MG63 (cell line): ENCODE results near the gene ZNF277. TPM values are rescaled to one million over a fixed set of nuclear protein-coding genes. Genes with fewer than 3 reads are reported as not detected.
"Not testable (repeated sequence)": the region's sequence is repeated elsewhere in the genome, so short reads cannot be mapped to it uniquely, and the experiment has no call there.

Experiments used
- DNase-seq: peaks from one replicate; pipeline ENCODE4 v3.0.0-alpha.2; 2020
- H3K27me3 ChIP-seq: fragments of 250-450 bp; sonication (Bioruptor Pico); 2 replicates; pipeline ENCODE4 v1.5.1; 2020; ENCODE audit warnings: mild to moderate bottlenecking, moderate library complexity
- H3K36me3 ChIP-seq: fragments of 250-450 bp; sonication (Bioruptor Pico); 2 replicates; pipeline ENCODE4 v1.5.1; 2020; ENCODE audit warnings: mild to moderate bottlenecking, moderate library complexity
- H3K4me3 ChIP-seq: fragments of 250-450 bp; sonication (Bioruptor Pico); 2 replicates; pipeline ENCODE4 v1.5.1; 2020; ENCODE audit warnings: mild to moderate bottlenecking, moderate library complexity
- H3K9me3 ChIP-seq: fragments of 250-450 bp; sonication (Bioruptor Pico); 2 replicates; pipeline ENCODE4 v1.5.1; 2020; ENCODE audit warnings: mild to moderate bottlenecking, moderate library complexity
- total RNA-seq: library from RNA; depleted of rRNA; stranded (reverse); fragments of >200 nt; shearing (Covaris generic); gene quantifications from 2 replicates; pipeline ENCODE4 v1.2.3, GENCODE V29; 2014; ENCODE audit warnings: low replicate concordance

Gene ZNF277
- total RNA-seq, 1 experiment from 2014 or later = 5.8 TPM

GRCh38 chr7:112290065-112290464 is 83.6 kb downstream of the ZNF277 start:
- Histone ChIP-seq H3K36me3 (no peaks in the 10 kb centered on the region), H3K27me3 (no peaks in the 10 kb centered on the region), H3K4me3 (no peak overlapping the region), H3K9me3 (no peaks in the 10 kb centered on the region)
- no peak for DNase-seq

GRCh38 chr7:112292162-112292561 is 85.7 kb downstream of the ZNF277 start:
- Histone ChIP-seq H3K27me3 (no peaks in the 10 kb centered on the region), H3K36me3 (no peaks in the 10 kb centered on the region), H3K4me3 (no peak overlapping the region), H3K9me3 (no peaks in the 10 kb centered on the region)
- no peak for DNase-seq

GRCh38 chr7:112293416-112293815 is 86.9 kb downstream of the ZNF277 start:
- no peaks in the 10 kb centered on the region for H3K9me3 ChIP-seq
- H3K36me3 ChIP-seq = no peaks in the 10 kb centered on the region
- no peak overlapping the region for H3K4me3 ChIP-seq
- no peaks in the 10 kb centered on the region for H3K27me3 ChIP-seq
- DNase-seq = no peak

GRCh38 chr7:112296432-112296831 is 89.9 kb downstream of the ZNF277 start:
- H3K36me3 ChIP-seq = no peaks in the 10 kb centered on the region
- no peaks in the 10 kb centered on the region for H3K9me3 ChIP-seq
- H3K4me3 ChIP-seq = no peak overlapping the region
- H3K27me3 ChIP-seq = no peaks in the 10 kb centered on the region
- no peak for DNase-seq

GRCh38 chr7:112297681-112298080 is 91.2 kb downstream of the ZNF277 start:
- Histone ChIP-seq H3K4me3 (no peak overlapping the region), H3K36me3 (no peaks in the 10 kb centered on the region), H3K9me3 (no peaks in the 10 kb centered on the region), H3K27me3 (no peaks in the 10 kb centered on the region)
- DNase-seq = no peak

GRCh38 chr7:112298543-112299100 is 92.1 kb downstream of the ZNF277 start:
- Histone ChIP-seq H3K36me3 (no peaks in the 10 kb centered on the region), H3K27me3 (no peaks in the 10 kb centered on the region), H3K4me3 (no peak overlapping the region), H3K9me3 (no peaks in the 10 kb centered on the region)
- no peak for DNase-seq

- no peaks in the 10 kb centered on the region for H3K9me3 ChIP-seq
- H3K27me3 ChIP-seq = no peaks in the 10 kb centered on the region
- H3K36me3 ChIP-seq = no peaks in the 10 kb centered on the region
- DNase-seq = no peak
- no peak overlapping the region for H3K4me3 ChIP-seq
These were observed 93.6 kb downstream of the ZNF277 start for GRCh38 chr7:112300072-112300471.

- no peak for DNase-seq
- Histone ChIP-seq H3K9me3 (no peaks in the 10 kb centered on the region), H3K4me3 (no peak overlapping the region), H3K36me3 (no peaks in the 10 kb centered on the region), H3K27me3 (no peaks in the 10 kb centered on the region)
These were observed 94.4 kb downstream of the ZNF277 start for GRCh38 chr7:112300831-112301407.

GRCh38 chr7:112302566-112302965 is 96.1 kb downstream of the ZNF277 start:
- Histone ChIP-seq H3K27me3 (no peaks in the 10 kb centered on the region), H3K36me3 (no peaks in the 10 kb centered on the region), H3K9me3 (no peaks in the 10 kb centered on the region), H3K4me3 (no peak overlapping the region)
- DNase-seq = no peak

GRCh38 chr7:112306903-112307302 is 100.4 kb downstream of the ZNF277 start:
- H3K36me3 ChIP-seq = no peaks in the 10 kb centered on the region
- no peaks in the 10 kb centered on the region for H3K27me3 ChIP-seq
- H3K9me3 ChIP-seq = no peaks in the 10 kb centered on the region
- H3K4me3 ChIP-seq = no peak overlapping the region
- no peak for DNase-seq

GRCh38 chr7:112307506-112307905 is 101.0 kb downstream of the ZNF277 start:
- no peak for DNase-seq
- Histone ChIP-seq H3K9me3 (no peaks in the 10 kb centered on the region), H3K27me3 (no peaks in the 10 kb centered on the region), H3K4me3 (no peak overlapping the region), H3K36me3 (no peaks in the 10 kb centered on the region)

GRCh38 chr7:112308974-112309373 is 102.5 kb downstream of the ZNF277 start:
- Histone ChIP-seq H3K27me3 (no peaks in the 10 kb centered on the region), H3K9me3 (no peaks in the 10 kb centered on the region), H3K36me3 (no peaks in the 10 kb centered on the region), H3K4me3 (no peak overlapping the region)
- DNase-seq = no peak

GRCh38 chr7:112316803-112317202 is 110.3 kb downstream of the ZNF277 start:
- DNase-seq, H3K27me3 ChIP-seq, H3K9me3 ChIP-seq, H3K36me3 ChIP-seq, H3K4me3 ChIP-seq: not testable (repeated sequence)

- no peak for DNase-seq
- Histone ChIP-seq H3K36me3 (no peaks in the 10 kb centered on the region), H3K9me3 (no peaks in the 10 kb centered on the region), H3K27me3 (no peaks in the 10 kb centered on the region), H3K4me3 (no peak overlapping the region)
These were observed 115.6 kb downstream of the ZNF277 start for GRCh38 chr7:112322070-112322469.

GRCh38 chr7:112327566-112327965 is 121.1 kb downstream of the ZNF277 start:
- no peaks in the 10 kb centered on the region for H3K9me3 ChIP-seq
- no peak overlapping the region for H3K4me3 ChIP-seq
- DNase-seq = no peak
- no peaks in the 10 kb centered on the region for H3K36me3 ChIP-seq
- H3K27me3 ChIP-seq = no peaks in the 10 kb centered on the region

GRCh38 chr7:112331492-112331891 is 125.0 kb downstream of the ZNF277 start:
- Histone ChIP-seq H3K4me3 (no peak overlapping the region), H3K36me3 (no peaks in the 10 kb centered on the region), H3K9me3 (no peaks in the 10 kb centered on the region), H3K27me3 (no peaks in the 10 kb centered on the region)
- no peak for DNase-seq

GRCh38 chr7:112334366-112334765 is 127.9 kb downstream of the ZNF277 start:
- no peaks in the 10 kb centered on the region for H3K27me3 ChIP-seq
- H3K36me3 ChIP-seq = no peaks in the 10 kb centered on the region
- no peak for DNase-seq
- H3K4me3 ChIP-seq = no peak overlapping the region
- H3K9me3 ChIP-seq = no peaks in the 10 kb centered on the region

GRCh38 chr7:112336261-112336660 is 129.8 kb downstream of the ZNF277 start:
- no peak for DNase-seq
- Histone ChIP-seq H3K36me3 (no peaks in the 10 kb centered on the region), H3K27me3 (no peaks in the 10 kb centered on the region), H3K9me3 (no peaks in the 10 kb centered on the region), H3K4me3 (no peak overlapping the region)
